Keratinocyte (primary cell): ENCODE measurements around the gene SPIRE1. TPM values are rescaled to one million over a fixed set of nuclear protein-coding genes. Genes with fewer than 3 reads are reported as not detected.
"Not testable (repeated sequence)": the region's sequence is repeated elsewhere in the genome, so short reads cannot be mapped to it uniquely, and the experiment has no call there.

Source experiments
- DNase-seq: peaks from one replicate; pipeline ENCODE4 v3.0.0-alpha.2; 2011; ENCODE audit warnings: low read depth, missing footprints, low spot score
- FAIRE-seq: peaks from 2 replicates; lab custom pipeline; 2011; peaks lifted over from hg19 to GRCh38; lab: Jason Lieb, UNC
- H2AFZ ChIP-seq: 2 replicates; pipeline ENCODE4 v1.6.0; 2012; ENCODE audit warnings: low read length, control low read depth, inconsistent platforms; ENCODE audit not compliant: control insufficient read depth
- H3K27ac ChIP-seq: 2 replicates; pipeline ENCODE4 v1.5.1; 2011; ENCODE audit warnings: low read length; ENCODE audit not compliant: control insufficient read depth, insufficient read depth
- H3K27me3 ChIP-seq: 3 replicates; pipeline ENCODE4 v1.6.0; 2011; ENCODE audit warnings: low read length; ENCODE audit not compliant: control insufficient read depth, insufficient read depth; ENCODE audit errors: extremely low read depth
- H3K36me3 ChIP-seq, 2 experiments: 2 replicates in 1 of 2; 3 replicates in 1 of 2; pipeline ENCODE4 v1.5.1; 2011; ENCODE audit warnings: low read length in 2 of 2, mild to moderate bottlenecking in 1 of 2; ENCODE audit not compliant: control insufficient read depth in 2 of 2, insufficient read depth in 2 of 2; ENCODE audit errors: extremely low read depth in 1 of 2
- H3K4me1 ChIP-seq: 3 replicates; pipeline ENCODE4 v1.5.1; 2011; ENCODE audit warnings: low read length; ENCODE audit not compliant: control insufficient read depth, insufficient read depth; ENCODE audit errors: extremely low read depth
- H3K4me2 ChIP-seq: 3 replicates; pipeline ENCODE4 v1.6.0; 2011; ENCODE audit warnings: low read depth, low read length; ENCODE audit not compliant: control insufficient read depth, insufficient read depth; ENCODE audit errors: extremely low read depth
- H3K4me3 ChIP-seq, 3 experiments: fragments of 200-600 bp in 1 of 3; sonication (generic) in 1 of 3; 2 replicates in 2 of 3; 3 replicates in 1 of 3; pipeline ENCODE4 v1.5.1; 2011 to 2016; ENCODE audit warnings: low read length in 3 of 3, mild to moderate bottlenecking in 3 of 3, control low read depth in 2 of 3, inconsistent platforms in 1 of 3, low read depth in 1 of 3, mixed read lengths in 1 of 3, mixed run types in 1 of 3, moderate library complexity in 1 of 3; ENCODE audit not compliant: control insufficient read depth in 2 of 3, insufficient read depth in 2 of 3; ENCODE audit errors: extremely low read depth in 1 of 3
- H3K79me2 ChIP-seq: 2 replicates; pipeline ENCODE4 v1.6.0; 2012; ENCODE audit warnings: low read length; ENCODE audit not compliant: control insufficient read depth, insufficient read depth
- H3K9ac ChIP-seq: 3 replicates; pipeline ENCODE4 v1.6.0; 2011; ENCODE audit warnings: low read length; ENCODE audit not compliant: control insufficient read depth, insufficient read depth; ENCODE audit errors: extremely low read depth
- H3K9me1 ChIP-seq: 3 replicates; pipeline ENCODE4 v1.6.0; 2011; ENCODE audit warnings: low read length; ENCODE audit not compliant: control insufficient read depth, insufficient read depth; ENCODE audit errors: extremely low read depth
- H3K9me3 ChIP-seq: 2 replicates; pipeline ENCODE4 v1.5.1; 2012; ENCODE audit warnings: low read depth, low read length; ENCODE audit not compliant: control insufficient read depth
- H4K20me1 ChIP-seq: 3 replicates; pipeline ENCODE4 v1.6.0; 2011; ENCODE audit warnings: low read length; ENCODE audit not compliant: control insufficient read depth, insufficient read depth; ENCODE audit errors: extremely low read depth
- CTCF ChIP-seq, 3 experiments: IDR thresholded peaks in 1 of 3; conservative IDR thresholded peaks in 1 of 3; optimal IDR thresholded peaks in 1 of 3; 2 replicates in 2 of 3; 3 replicates in 1 of 3; pipeline versions ENCODE3 to v1.5.1; 2011; ENCODE audit warnings: low read length in 3 of 3, mild to moderate bottlenecking in 3 of 3, moderate library complexity in 2 of 3, control low read depth in 1 of 3, inconsistent platforms in 1 of 3; ENCODE audit not compliant: insufficient read depth in 2 of 3; ENCODE audit errors: extremely low read depth in 1 of 3
- EZH2 ChIP-seq: IDR thresholded peaks from one replicate; pipeline ENCODE4 v1.6.1; 2012; ENCODE audit warnings: inconsistent platforms, mild to moderate bottlenecking, low read length, moderate library complexity
- dilution Hi-C: fragments of 300-500 bp; cut with MboI; formaldehyde crosslinking; loops from one replicate; pipeline ENCODE4 v1.7.0; 2020; ENCODE audit warnings: low sequenced_read_pairs; ENCODE audit not compliant: extremely low pct_ligation_motif_present
- polyA plus RNA-seq, 5 experiments: library from polyadenylated mRNA; depleted of rRNA in 3 of 5; stranded (reverse) in 3 of 5; stranded (forward) in 1 of 5; unstranded in 1 of 5; fragments of >200 nt; gene quantifications; 1 replicate in 1 of 5; 2 replicates in 3 of 5; 3 replicates in 1 of 5; pipeline versions ENCODE4 v1.2.1 to v1.2.3, GENCODE V29; 2011 to 2012; ENCODE audit warnings: missing spikeins in 2 of 5, low read depth in 1 of 5, low replicate concordance in 1 of 5

SPIRE1 gene
- polyA plus RNA-seq, 1 donor (not counting 4 experiments of a cell fraction or from before 2014, with no cell fraction given) = 20.6 TPM

GRCh38 chr18:12543697-12544096 lies 114.2 kb downstream of the SPIRE1 start:
- dilution Hi-C loops = no loop called here
- H3K79me2 ChIP-seq = no peaks in the 10 kb centered on the region
- no peaks in the 10 kb centered on the region for H3K9me3 ChIP-seq
- FAIRE-seq (no peak), DNase-seq (no peak)
- no peak overlapping the region for H3K27ac ChIP-seq
- H3K36me3 ChIP-seq = peaks cover 0 to 2% of the 10 kb centered on the region in 2 experiments
- no peak overlapping the region for H3K4me3 ChIP-seq
- peaks cover 3% of the 10 kb centered on the region for H3K4me1 ChIP-seq
- no peaks in the 10 kb centered on the region for H3K9me1 ChIP-seq
- no peaks in the 10 kb centered on the region for H3K27me3 ChIP-seq
- no peaks in the 10 kb centered on the region for H4K20me1 ChIP-seq
- no peak overlapping the region for H2AFZ ChIP-seq
- TF ChIP-seq EZH2 (no peak), CTCF (optimal IDR thresholded peaks at IDR 0.05 in 1 of 3, IDR thresholded peaks at IDR 0.05 in 1 of 3, conservative IDR thresholded peaks at IDR 0.05 in 1 of 3; ENCODE audit: extremely low read depth in 1 of 3, insufficient read depth in 2 of 3, low read length in 3 of 3) (no peak)
- no peak overlapping the region for H3K4me2 ChIP-seq
- no peak overlapping the region for H3K9ac ChIP-seq

GRCh38 chr18:12540751-12541150 lies 117.2 kb downstream of the SPIRE1 start:
- no peak overlapping the region for H3K27ac ChIP-seq
- DNase-seq = no peak

GRCh38 chr18:12539158-12539557 lies 118.7 kb downstream of the SPIRE1 start:
- H3K4me2 ChIP-seq, H3K27me3 ChIP-seq, dilution Hi-C loops, H2AFZ ChIP-seq, FAIRE-seq, H3K9me1 ChIP-seq, H3K27ac ChIP-seq, H3K4me3 ChIP-seq, H3K36me3 ChIP-seq, H3K9me3 ChIP-seq, H3K4me1 ChIP-seq, H4K20me1 ChIP-seq, H3K9ac ChIP-seq, DNase-seq, H3K79me2 ChIP-seq: not testable (repeated sequence)

More at GRCh38 chr18:12540751-12541150, 117.2 kb downstream of the SPIRE1 start:
- H3K79me2 ChIP-seq = peaks cover 3% of the 10 kb centered on the region
- no peaks in the 10 kb centered on the region for H3K27me3 ChIP-seq
- H3K4me2 ChIP-seq = no peak overlapping the region
- H3K9me3 ChIP-seq = no peaks in the 10 kb centered on the region
- H3K9me1 ChIP-seq = no peaks in the 10 kb centered on the region
- TF ChIP-seq CTCF (optimal IDR thresholded peaks at IDR 0.05 in 1 of 3, IDR thresholded peaks at IDR 0.05 in 1 of 3, conservative IDR thresholded peaks at IDR 0.05 in 1 of 3; ENCODE audit: extremely low read depth in 1 of 3, insufficient read depth in 2 of 3, low read length in 3 of 3) (no peak), EZH2 (no peak)
- no peak overlapping the region for H2AFZ ChIP-seq
- no peak overlapping the region for H3K9ac ChIP-seq
- dilution Hi-C loops = no loop called here
- H3K36me3 ChIP-seq = no peaks in the 10 kb centered on the region
- H3K4me1 ChIP-seq = peaks cover 3% of the 10 kb centered on the region
- peak; percentile 17 for FAIRE-seq
- H3K4me3 ChIP-seq = no peak overlapping the region
- H4K20me1 ChIP-seq = no peaks in the 10 kb centered on the region
